IMR-90 (cell line): ENCODE results near the gene TTC9. TPM values are rescaled to one million over a fixed set of nuclear protein-coding genes. Genes with fewer than 3 reads are reported as not detected.
A peak's percentile ranks its signal among the peaks of the same experiment; 100 is the strongest.

Experiments
- ATAC-seq: fragments of 200-7000 bp; cut with Tn5 transposase; 2 replicates; pipeline ENCODE4 v1.9.1; 2020; ENCODE audit warnings: low read depth, mild to moderate bottlenecking, moderate library complexity
- BruUV-seq: library from RNA; stranded (reverse); fragments of 400-500 nt; replicated peaks from 2 replicates; lab custom pipeline; 2021; lab: Mats Ljungman, UMichigan
- CTCF ChIA-PET: fragments of 300-600 bp; formaldehyde crosslinking; extraction: SDS; loops from one replicate; lab custom pipeline; 2021; ENCODE audit warnings: antibody characterized with exemption; lab: Yijun Ruan, JAX
- POLR2A ChIA-PET: fragments of 300-600 bp; sonication (Branson Sonifier 250); formaldehyde crosslinking; loops from one replicate; lab custom pipeline; 2022; ENCODE audit warnings: antibody characterized with exemption; ENCODE audit not compliant: unreplicated experiment; lab: Charles Lee
- DNase-seq: peaks from one replicate; pipeline ENCODE4 v3.0.0; 2013
- H2AFZ ChIP-seq: replicated peaks from 2 replicates; pipeline ENCODE3; 2013; ENCODE audit warnings: low read length, mild to moderate bottlenecking; ENCODE audit not compliant: poor library complexity
- H2AK5ac ChIP-seq: 2 replicates; pipeline ENCODE4 v1.6.1; 2013; ENCODE audit warnings: low read depth, low read length, inconsistent platforms
- H2AK9ac ChIP-seq: replicated peaks from 2 replicates; pipeline ENCODE3; 2013; ENCODE audit warnings: mild to moderate bottlenecking, low read depth, low read length, moderate library complexity; ENCODE audit not compliant: poor library complexity
- H2BK120ac ChIP-seq: 2 replicates; pipeline ENCODE4 v1.6.1; 2013; ENCODE audit warnings: low read depth, low read length, inconsistent platforms
- H2BK15ac ChIP-seq: 3 replicates; pipeline ENCODE4 v1.6.1; 2013; ENCODE audit warnings: low read depth, low read length, inconsistent platforms
- H2BK20ac ChIP-seq: 2 replicates; pipeline ENCODE4 v1.6.1; 2013; ENCODE audit warnings: low read depth, mild to moderate bottlenecking, inconsistent platforms, low read length, moderate library complexity
- H2BK5ac ChIP-seq: 2 replicates; pipeline ENCODE4 v1.6.1; 2013; ENCODE audit warnings: mild to moderate bottlenecking, low read depth, low read length, inconsistent platforms; ENCODE audit not compliant: poor library complexity, severe bottlenecking
- H3K14ac ChIP-seq: replicated peaks from 2 replicates; pipeline ENCODE4 v1.6.1; 2013; ENCODE audit warnings: low read depth, low read length, inconsistent platforms
- H3K18ac ChIP-seq: 2 replicates; pipeline ENCODE4 v1.6.1; 2013; ENCODE audit warnings: low read depth, low read length, control low read depth
- H3K23ac ChIP-seq: 2 replicates; pipeline ENCODE4 v1.6.1; 2013; ENCODE audit warnings: low read depth, low read length, inconsistent platforms
- H3K27ac ChIP-seq: 2 replicates; pipeline ENCODE4 v1.5.1; 2013; ENCODE audit warnings: mild to moderate bottlenecking, control low read depth, low read length; ENCODE audit not compliant: insufficient read depth
- H3K27me3 ChIP-seq: 2 replicates; pipeline ENCODE4 v1.6.1; 2013; ENCODE audit warnings: low read length; ENCODE audit not compliant: control insufficient read depth, insufficient read depth
- H3K36me3 ChIP-seq: 2 replicates; pipeline ENCODE4 v1.6.1; 2013; ENCODE audit warnings: low read length, mixed read lengths; ENCODE audit not compliant: control insufficient read depth, insufficient read depth
- H3K4ac ChIP-seq: 2 replicates; pipeline ENCODE4 v1.6.1; 2013; ENCODE audit warnings: low read depth, low read length, inconsistent platforms
- H3K4me1 ChIP-seq: 2 replicates; pipeline ENCODE4 v1.6.1; 2013; ENCODE audit warnings: low read length, mixed read lengths; ENCODE audit not compliant: control insufficient read depth, insufficient read depth
- H3K4me2 ChIP-seq: 2 replicates; pipeline ENCODE4 v1.6.1; 2013; ENCODE audit warnings: low read depth, mild to moderate bottlenecking, control low read depth, low read length, moderate library complexity
- H3K4me3 ChIP-seq: 2 replicates; pipeline ENCODE4 v1.5.1; 2013; ENCODE audit warnings: low read depth, mild to moderate bottlenecking, control low read depth, low read length, moderate library complexity; ENCODE audit not compliant: insufficient read depth
- H3K56ac ChIP-seq: 2 replicates; pipeline ENCODE4 v1.6.1; 2013; ENCODE audit warnings: low read length, inconsistent platforms; ENCODE audit not compliant: insufficient read depth; ENCODE audit errors: extremely low read depth
- H3K79me1 ChIP-seq, 2 experiments: 2 replicates each; pipeline ENCODE4 v1.6.1; 2013; ENCODE audit warnings: low read length in 2 of 2, inconsistent platforms in 1 of 2, low read depth in 1 of 2
- H3K9ac ChIP-seq: 2 replicates; pipeline ENCODE4 v1.6.1; 2013; ENCODE audit warnings: low read depth, low read length, control low read depth
- H3K9me1 ChIP-seq: 2 replicates; pipeline ENCODE4 v1.6.1; 2013; ENCODE audit warnings: low read length, inconsistent platforms; ENCODE audit not compliant: insufficient read depth
- H3K9me3 ChIP-seq: 2 replicates; pipeline ENCODE4 v1.6.1; 2013; ENCODE audit warnings: low read length; ENCODE audit not compliant: control insufficient read depth, insufficient read depth
- H4K20me1 ChIP-seq: 2 replicates; pipeline ENCODE4 v1.6.1; 2013; ENCODE audit warnings: low read length, inconsistent platforms; ENCODE audit not compliant: insufficient read depth
- H4K5ac ChIP-seq: 2 replicates; pipeline ENCODE4 v1.6.1; 2013; ENCODE audit warnings: mild to moderate bottlenecking, low read depth, low read length, control low read depth
- H4K8ac ChIP-seq, 2 experiments: 2 replicates each; pipeline ENCODE4 v1.6.1; 2013; ENCODE audit warnings: low read depth in 2 of 2, low read length in 2 of 2, control low read depth in 1 of 2, inconsistent platforms in 1 of 2
- H4K91ac ChIP-seq: 2 replicates; pipeline ENCODE4 v1.6.1; 2013; ENCODE audit warnings: low read depth, low read length, inconsistent platforms; ENCODE audit not compliant: insufficient read depth
- CEBPB ChIP-seq: IDR thresholded peaks from 2 replicates; pipeline ENCODE4 v1.6.1; 2012; ENCODE audit warnings: low read depth, low read length, improper control_type of control experiment
- MAZ ChIP-seq: IDR thresholded peaks from 2 replicates; pipeline ENCODE4 v1.6.1; 2012; ENCODE audit warnings: low read depth, mild to moderate bottlenecking, low read length, improper control_type of control experiment, moderate library complexity, borderline replicate concordance
- WGBS, 2 experiments: methylation state at CpG; one replicate each; pipeline versions ENCODE4 v1.1.5 to v1.1.7; 2013; ENCODE audit warnings: missing lambda C conversion rate in 2 of 2; ENCODE audit not compliant: insufficient read length in 1 of 2; ENCODE audit errors: extremely low coverage in 2 of 2; 5-methylcytosine and 5-hydroxymethylcytosine counted together
- dilution Hi-C: fragments of 300-500 bp; cut with HindIII; formaldehyde crosslinking; loops from one replicate; pipeline ENCODE4 v1.14.3; 2018; ENCODE audit warnings: low sequenced_read_pairs; ENCODE audit not compliant: unreplicated experiment
- in situ Hi-C: fragments of 300-500 bp; cut with MboI; formaldehyde crosslinking; loops from 3 replicates; pipeline ENCODE4 v1.14.3; 2019; ENCODE audit warnings: low sequenced_read_pairs, inconsistent platforms, mixed read lengths
- intact Hi-C: fragments of 100-400 bp; cut with micrococcal nuclease; formaldehyde crosslinking; loops from 2 replicates; pipeline ENCODE4 v1.10.0; 2022
- polyA plus RNA-seq, 3 experiments: library from polyadenylated mRNA; depleted of rRNA; stranded (reverse); fragments of >200 nt; gene quantifications; 2 replicates each; pipeline ENCODE4 v1.2.3, GENCODE V29; 2012; ENCODE audit warnings: low replicate concordance in 1 of 3
- total RNA-seq: library from RNA; depleted of rRNA; stranded (reverse); fragments of >200 nt; gene quantifications from 2 replicates; pipeline ENCODE4 v1.2.3, GENCODE V29; 2012

The TTC9 gene
- total and polyA plus RNA-seq, 2 of the 4 experiments (the other 2 are of a cell fraction): 0.02 TPM; not detected in 1

GRCh38 chr14:70601162-70601561 lies 40.6 kb upstream of the TTC9 start:
- Histone ChIP-seq H3K23ac (peak overlapping the region; percentile 69; the same call in 1 of the 2 replicates), H2BK20ac (no peak overlapping the region), H3K9ac (peak overlapping the region; percentile 86), H2AK5ac (no peak overlapping the region), H3K18ac (no peak overlapping the region), H3K9me1 (peaks cover 7% of the 10 kb centered on the region; the same call in 1 of the 2 replicates), H4K91ac (0 out of 2 replicates have a peak overlapping the region, but pooled peaks have one; percentile 48), H3K14ac (peak overlapping the region; percentile 38; the same call in 1 of the 2 replicates), H3K4me3 (peak overlapping the region; percentile 78), H2BK5ac (peak overlapping the region; percentile 4), H3K4me2 (peak overlapping the region; percentile 83), H3K9me3 (no peaks in the 10 kb centered on the region), H3K27me3 (no peaks in the 10 kb centered on the region), H3K36me3 (peaks cover under 1% of the 10 kb centered on the region), H4K5ac (peak overlapping the region; percentile 91), H2AFZ (peak overlapping the region; percentile 91), H4K8ac (peak overlapping the region; percentile 88 to 98), H3K27ac (no peak overlapping the region), H3K56ac (peak overlapping the region; percentile 32), H4K20me1 (no peaks in the 10 kb centered on the region), H3K79me1 (peaks cover 3 to 17% of the 10 kb centered on the region in 2 experiments), H2BK15ac (no peak overlapping the region), H3K4me1 (peaks cover 3% of the 10 kb centered on the region; the same call in 1 of the 2 replicates), H2AK9ac (no peak overlapping the region), H3K4ac (peak overlapping the region; percentile 68; the same call in 1 of the 2 replicates), H2BK120ac (peak overlapping the region; percentile 65; the same call in 1 of the 2 replicates)
- in situ Hi-C loops (loop anchor here (25.0 kb wide), 1 partner anchor 361 kb away; no protein-coding TSS in a partner anchor), intact Hi-C loops (loop anchor here (2.0 kb wide), 1 partner anchor 242 kb away; the partner anchor contains the start of gene COX16), dilution Hi-C loops (no loop called here)
- WGBS, 2 experiments: no CpG with 5 or more reads among the region's 3 CpGs
- ChIA-PET POLR2A (interaction anchor here (0.6 to 0.8 kb wide), 2 partner anchors 33 to 36 kb away, joined by 3 read pairs; no protein-coding TSS in a partner anchor), CTCF (no interaction called here)
- no TSS peak for BruUV-seq
- no peak for TF ChIP-seq MAZ
- TF ChIP-seq CEBPB: peak; percentile 5; the same call in 1 of the 2 replicates
- DNase-seq: peak; percentile 13
- ATAC-seq: peak; percentile 5; the same call in 1 of the 2 replicates
